ENCODE data around the gene EVC2.

Gene EVC2

GRCh38 chr4:5711479-5712184, 3.3 kb upstream of the EVC2 start:
- no peak for DNase-seq

GRCh38 chr4:5710961-5711478, 2.7 kb upstream of the EVC2 start, which contains the start of gene EVC:
TSS of gene EVC (plus strand) at chr4:5711201. CDS start at chr4:5711381, 180 bp downstream.
- no peak for DNase-seq

- no peak for DNase-seq
Observed at GRCh38 chr4:5710065-5710960, 2.0 kb upstream of the EVC2 start.

GRCh38 chr4:5709207-5709575, 832 bp upstream of the EVC2 start:
- DNase-seq: no peak

GRCh38 chr4:5707778-5708448, 446 bp downstream of the EVC2 start:
- DNase-seq: no peak

- DNase-seq: no peak
Observed at GRCh38 chr4:5707366-5707765, 993 bp downstream of the EVC2 start.

GRCh38 chr4:5706486-5707290, 1.7 kb downstream of the EVC2 start:
- DNase-seq: no peak

- DNase-seq: no peak
Observed at GRCh38 chr4:5705647-5706320, 2.6 kb downstream of the EVC2 start.

- no peak for DNase-seq
Observed at GRCh38 chr4:5704276-5704675, 4.1 kb downstream of the EVC2 start.

- DNase-seq: no peak
Observed at GRCh38 chr4:5703831-5704230, 4.5 kb downstream of the EVC2 start.

- no peak for DNase-seq
Observed at GRCh38 chr4:5701971-5702370, 6.4 kb downstream of the EVC2 start.

- DNase-seq: no peak
Observed at GRCh38 chr4:5700459-5700858, 7.9 kb downstream of the EVC2 start.

GRCh38 chr4:5696341-5696740, 12.0 kb downstream of the EVC2 start:
- DNase-seq: no peak

- DNase-seq: no peak
Observed at GRCh38 chr4:5693871-5694270, 14.5 kb downstream of the EVC2 start.

GRCh38 chr4:5691491-5692132, 16.7 kb downstream of the EVC2 start:
- DNase-seq: no peak

GRCh38 chr4:5689065-5689464, 19.3 kb downstream of the EVC2 start:
- no peak for DNase-seq

- DNase-seq: no peak
Observed at GRCh38 chr4:5686338-5686737, 22.0 kb downstream of the EVC2 start.

GRCh38 chr4:5685296-5685695, 23.1 kb downstream of the EVC2 start:
- DNase-seq: no peak

GRCh38 chr4:5683566-5683965, 24.8 kb downstream of the EVC2 start:
- DNase-seq: no peak

GRCh38 chr4:5678977-5679376, 29.4 kb downstream of the EVC2 start:
- DNase-seq: no peak

GRCh38 chr4:5676763-5677162, 31.6 kb downstream of the EVC2 start:
- no peak for DNase-seq
